GM10266 (cell line): ENCODE results near the gene HPN.
"Not testable (repeated sequence)": the region's sequence is repeated elsewhere in the genome, so short reads cannot be mapped to it uniquely, and the experiment has no call there.

Source experiments
- DNase-seq: peaks from one replicate; pipeline ENCODE4 v3.0.0; 2012; ENCODE audit errors: extremely low spot score
- TF ChIP-seq, protein P1 (sequence below): IDR thresholded peaks from 2 replicates; pipeline ENCODE4 v1.5.1; 2012; ENCODE audit warnings: mild to moderate bottlenecking, low read depth; ENCODE audit not compliant: control insufficient read depth, insufficient read depth; ENCODE audit errors: missing control alignments

The HPN gene

DNA sequence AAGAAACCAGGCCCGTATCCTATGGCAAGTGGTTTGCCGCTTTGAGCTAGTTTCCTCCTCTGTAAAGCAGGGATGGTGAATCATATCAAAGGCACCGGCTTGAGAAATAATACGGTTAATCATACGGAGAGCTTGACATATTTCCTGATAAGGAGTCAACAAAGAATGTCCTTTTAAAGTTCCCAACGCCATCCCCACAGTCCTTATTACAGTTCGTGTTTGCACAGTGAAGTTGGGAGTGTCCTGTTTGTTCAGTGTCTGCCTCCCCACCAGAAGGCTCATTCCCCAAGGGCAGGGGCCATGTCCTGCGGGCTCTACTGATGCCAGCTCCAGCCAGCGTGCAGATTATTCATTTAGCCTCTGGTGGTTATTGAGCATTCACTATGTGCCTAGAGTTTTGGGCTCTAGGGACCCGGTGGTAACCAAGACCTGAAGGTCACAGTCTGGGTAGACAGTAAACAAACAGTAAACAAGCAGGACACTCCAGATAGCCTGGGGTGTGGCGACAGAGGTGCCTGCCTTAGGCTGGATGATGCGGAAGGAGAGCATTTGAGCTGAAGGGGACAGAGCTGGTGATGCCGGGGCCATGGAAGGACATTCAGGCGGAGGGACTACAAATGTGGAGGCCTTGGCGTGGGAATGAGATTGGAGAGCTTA, 35.1 kb upstream of the HPN start:
- DNase-seq: no peak
- TF ChIP-seq, protein P1, sequence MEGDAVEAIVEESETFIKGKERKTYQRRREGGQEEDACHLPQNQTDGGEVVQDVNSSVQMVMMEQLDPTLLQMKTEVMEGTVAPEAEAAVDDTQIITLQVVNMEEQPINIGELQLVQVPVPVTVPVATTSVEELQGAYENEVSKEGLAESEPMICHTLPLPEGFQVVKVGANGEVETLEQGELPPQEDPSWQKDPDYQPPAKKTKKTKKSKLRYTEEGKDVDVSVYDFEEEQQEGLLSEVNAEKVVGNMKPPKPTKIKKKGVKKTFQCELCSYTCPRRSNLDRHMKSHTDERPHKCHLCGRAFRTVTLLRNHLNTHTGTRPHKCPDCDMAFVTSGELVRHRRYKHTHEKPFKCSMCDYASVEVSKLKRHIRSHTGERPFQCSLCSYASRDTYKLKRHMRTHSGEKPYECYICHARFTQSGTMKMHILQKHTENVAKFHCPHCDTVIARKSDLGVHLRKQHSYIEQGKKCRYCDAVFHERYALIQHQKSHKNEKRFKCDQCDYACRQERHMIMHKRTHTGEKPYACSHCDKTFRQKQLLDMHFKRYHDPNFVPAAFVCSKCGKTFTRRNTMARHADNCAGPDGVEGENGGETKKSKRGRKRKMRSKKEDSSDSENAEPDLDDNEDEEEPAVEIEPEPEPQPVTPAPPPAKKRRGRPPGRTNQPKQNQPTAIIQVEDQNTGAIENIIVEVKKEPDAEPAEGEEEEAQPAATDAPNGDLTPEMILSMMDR: no peak

DNA sequence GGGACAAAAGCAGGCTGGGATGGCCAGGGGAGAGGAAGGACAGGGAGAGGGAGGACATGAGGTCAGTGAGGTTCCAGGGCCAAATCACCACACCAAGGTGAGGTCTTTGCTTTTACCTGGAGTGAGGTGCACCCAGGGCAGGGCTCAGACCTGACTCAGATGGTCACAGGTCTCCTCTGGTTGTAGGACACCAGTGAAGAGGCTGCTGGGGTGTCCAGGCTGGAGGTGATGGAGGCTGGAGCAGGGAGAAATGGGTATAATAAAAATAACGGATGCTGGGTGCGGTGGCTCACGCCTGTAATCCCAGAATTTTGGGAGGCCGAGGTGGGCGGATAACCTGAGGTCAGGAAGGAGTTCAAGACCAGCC, 34.5 kb upstream of the HPN start:
- TF ChIP-seq, protein P1: no peak
- DNase-seq: no peak

DNA sequence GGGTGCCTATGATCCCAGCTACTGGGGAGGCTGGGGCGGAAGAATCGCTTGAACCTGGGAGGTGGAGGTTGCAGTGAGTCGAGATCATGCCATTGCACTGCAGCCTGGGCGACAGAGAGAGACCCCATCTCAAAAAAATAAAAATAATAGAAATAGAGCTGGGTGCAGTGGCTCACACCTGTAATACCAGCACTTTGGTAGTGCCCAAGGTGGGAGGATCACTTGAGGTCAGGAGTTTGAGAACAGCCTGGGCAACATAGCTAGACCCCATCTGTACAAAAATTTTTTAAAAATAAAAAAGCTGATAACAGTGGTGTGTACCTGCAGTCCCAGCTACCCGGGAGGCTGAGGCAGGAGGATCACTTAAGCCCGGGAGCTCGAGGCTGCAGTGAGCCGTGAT, 34.1 kb upstream of the HPN start:
- DNase-seq: not testable (repeated sequence)

DNA sequence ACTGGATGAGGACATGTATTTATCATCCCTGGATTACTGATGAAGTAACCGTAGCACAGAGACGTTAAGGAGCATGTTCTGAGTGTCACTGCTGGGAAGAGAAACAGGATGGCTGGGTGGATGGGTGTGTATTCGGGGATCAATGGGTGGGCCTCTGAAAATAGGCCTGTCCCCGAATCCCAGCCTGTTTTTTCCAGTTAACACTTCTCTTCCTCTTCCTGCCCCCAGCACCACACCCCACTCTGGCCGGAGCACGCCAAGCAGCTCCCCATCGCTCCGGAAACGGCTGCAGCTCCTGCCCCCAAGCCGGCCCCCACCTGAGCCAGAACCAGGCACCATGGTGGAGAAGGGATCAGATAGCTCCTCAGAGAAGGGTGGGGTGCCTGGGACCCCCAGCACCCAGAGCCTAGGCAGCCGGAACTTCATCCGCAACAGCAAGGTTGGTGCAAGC, 32.6 kb upstream of the HPN start:
- TF ChIP-seq, protein P1: no peak
- DNase-seq: no peak

DNA sequence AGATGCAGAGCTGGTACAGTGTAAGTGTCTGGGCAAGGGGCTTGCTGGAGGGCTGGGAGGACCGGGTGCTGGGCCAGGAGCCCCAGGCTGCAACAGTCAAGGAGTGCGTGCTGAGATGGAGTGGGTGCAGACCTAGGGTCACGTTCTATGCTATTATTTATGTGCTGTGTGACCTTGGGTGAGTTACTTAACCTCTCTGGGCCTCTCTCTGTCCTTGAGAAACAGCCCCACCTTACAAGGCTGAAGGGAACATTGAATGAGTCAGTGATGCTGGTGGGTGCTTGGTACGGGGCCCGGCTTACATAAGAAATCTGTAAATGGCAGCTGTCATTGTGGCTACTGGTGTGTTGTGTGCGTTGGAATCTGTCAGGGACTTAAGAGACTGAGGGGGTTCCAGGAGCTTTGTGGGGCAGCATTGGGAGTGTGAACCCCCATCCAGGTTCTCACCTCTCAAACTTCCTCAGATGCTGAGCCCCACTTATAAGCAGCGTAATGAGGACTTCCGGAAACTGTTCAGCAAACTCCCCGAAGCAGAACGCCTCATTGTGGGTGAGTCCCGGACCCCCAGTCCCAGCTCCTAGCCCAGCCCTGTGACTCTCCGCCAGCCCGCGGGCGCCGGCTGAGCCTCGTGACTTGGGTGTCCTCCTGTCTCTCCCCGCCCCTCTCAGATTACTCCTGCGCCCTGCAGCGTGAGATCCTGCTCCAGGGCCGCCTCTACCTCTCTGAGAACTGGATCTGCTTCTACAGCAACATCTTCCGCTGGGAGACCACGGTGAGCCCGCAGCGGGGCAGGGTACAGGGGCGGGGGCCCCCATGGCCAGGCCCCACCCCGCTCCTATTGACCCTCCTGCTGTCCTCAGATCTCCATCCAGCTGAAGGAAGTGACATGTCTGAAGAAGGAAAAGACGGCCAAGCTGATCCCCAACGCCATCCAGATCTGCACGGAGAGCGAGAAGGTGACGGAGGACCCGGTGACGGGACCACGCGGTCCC, 31.8 kb upstream of the HPN start:
- TF ChIP-seq, protein P1: no peak
- no peak for DNase-seq

DNA sequence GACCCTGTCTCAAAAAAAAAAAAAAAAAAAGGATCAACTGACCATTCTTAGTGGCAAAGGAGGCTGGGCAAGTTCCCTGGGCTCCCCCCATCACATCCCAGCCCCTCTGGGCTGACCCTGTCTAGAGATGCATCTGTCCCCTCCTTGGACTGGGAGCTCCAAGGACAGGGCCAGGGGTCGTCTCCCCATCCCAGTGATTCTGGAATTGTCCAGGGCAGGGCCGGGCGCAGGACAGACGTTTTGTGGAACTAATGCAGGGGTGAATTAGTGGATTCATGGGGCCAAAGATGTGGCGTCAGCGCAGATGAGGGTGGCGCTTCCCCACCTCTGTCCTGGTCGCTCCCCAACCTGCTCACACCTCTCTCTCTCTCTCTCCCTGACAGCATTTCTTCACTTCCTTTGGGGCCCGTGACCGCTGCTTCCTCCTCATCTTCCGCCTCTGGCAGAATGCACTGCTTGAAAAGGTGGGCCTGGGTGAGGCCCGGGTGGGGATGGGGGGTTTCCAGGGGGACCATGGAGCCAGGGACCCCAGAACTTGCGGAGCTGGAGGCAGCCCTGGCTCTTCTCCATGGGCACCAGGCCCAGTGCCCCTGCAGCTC, 30.3 kb upstream of the HPN start:
- TF ChIP-seq, protein P1: no peak
- no peak for DNase-seq

DNA sequence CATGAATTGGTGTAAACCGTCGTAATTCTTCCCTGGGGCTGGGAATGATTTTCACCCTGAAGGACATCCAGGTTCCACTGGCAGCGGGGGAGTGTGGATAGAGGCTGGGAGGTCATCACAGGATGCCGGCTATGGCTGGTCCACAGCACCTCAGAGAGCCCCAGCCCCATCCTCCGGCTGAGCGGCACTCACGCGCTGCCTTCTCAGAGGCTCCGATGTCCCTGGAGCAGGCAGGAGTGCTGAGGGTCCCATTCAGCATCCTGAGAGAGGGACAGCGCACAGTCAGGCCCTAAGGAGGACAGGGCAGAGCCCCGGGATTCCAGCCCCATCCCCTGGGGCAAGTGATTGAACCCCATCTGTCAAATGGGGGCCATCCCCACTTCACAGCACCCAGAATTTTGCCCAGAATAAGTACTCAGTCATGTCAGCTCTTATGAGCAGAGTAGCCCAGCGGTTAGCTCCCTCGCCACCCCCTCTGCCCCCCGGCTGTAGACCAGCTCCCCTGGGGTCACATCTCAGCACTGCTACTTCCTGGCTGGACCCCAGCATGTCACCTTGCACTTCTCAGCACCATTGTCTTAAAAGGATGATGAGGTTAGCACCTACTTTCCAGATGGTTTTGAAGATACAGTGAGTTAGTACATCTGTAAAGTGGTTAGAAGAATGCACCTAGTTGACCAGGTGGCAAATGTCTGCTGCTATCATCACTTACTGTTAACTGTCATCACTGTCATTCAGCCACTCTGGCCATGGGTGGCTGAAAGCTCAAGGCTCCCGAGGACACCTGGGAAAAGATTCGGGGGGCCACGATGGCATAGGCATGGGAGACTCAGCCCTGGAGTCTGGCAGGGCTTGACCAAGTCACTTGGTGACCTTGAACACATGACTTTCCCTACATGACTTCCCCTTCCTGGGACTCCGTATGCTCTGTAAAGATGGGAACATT, 29.5 kb upstream of the HPN start:
- TF ChIP-seq, protein P1: no peak
- DNase-seq: no peak
